ENCODE results near the gene MMRN1.

The MMRN1 gene

DNA sequence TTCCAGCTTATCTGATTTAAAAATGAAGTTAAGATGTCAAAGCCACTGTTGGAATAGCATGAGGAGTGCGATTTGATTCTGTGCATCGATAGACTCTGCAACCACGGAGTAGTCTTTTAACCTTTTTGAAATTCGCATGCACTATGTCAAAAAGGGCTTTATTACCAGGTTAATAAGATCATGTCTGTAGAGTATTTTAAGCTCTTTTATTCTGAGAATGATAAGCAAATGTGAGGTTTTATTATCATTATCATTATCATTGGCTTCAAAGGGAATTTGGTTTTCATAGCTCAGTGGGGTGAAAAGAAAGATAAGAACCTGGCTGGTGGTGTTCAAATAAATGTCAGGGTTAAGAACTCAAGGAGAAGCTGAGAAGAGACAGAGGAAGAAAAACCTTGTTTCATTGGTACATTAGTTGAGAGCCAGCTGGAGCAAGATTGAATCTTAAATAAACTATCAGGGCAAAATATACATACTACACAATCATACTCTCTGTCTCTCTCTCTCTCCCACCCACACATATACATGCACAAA lies 102.6 kb downstream of the MMRN1 start:
- no peak for DNase-seq (ENCODE audit: low read depth in 3 of 3, low spot score in 1 of 3)

GRCh38 chr4:89998469-89999011 lies 103.9 kb downstream of the MMRN1 start:
- no peak for DNase-seq (ENCODE audit: low read depth in 3 of 3, low spot score in 1 of 3)

GRCh38 chr4:90001023-90001422 lies 106.4 kb downstream of the MMRN1 start:
- no peak for DNase-seq (ENCODE audit: low read depth in 3 of 3, low spot score in 1 of 3)

DNA sequence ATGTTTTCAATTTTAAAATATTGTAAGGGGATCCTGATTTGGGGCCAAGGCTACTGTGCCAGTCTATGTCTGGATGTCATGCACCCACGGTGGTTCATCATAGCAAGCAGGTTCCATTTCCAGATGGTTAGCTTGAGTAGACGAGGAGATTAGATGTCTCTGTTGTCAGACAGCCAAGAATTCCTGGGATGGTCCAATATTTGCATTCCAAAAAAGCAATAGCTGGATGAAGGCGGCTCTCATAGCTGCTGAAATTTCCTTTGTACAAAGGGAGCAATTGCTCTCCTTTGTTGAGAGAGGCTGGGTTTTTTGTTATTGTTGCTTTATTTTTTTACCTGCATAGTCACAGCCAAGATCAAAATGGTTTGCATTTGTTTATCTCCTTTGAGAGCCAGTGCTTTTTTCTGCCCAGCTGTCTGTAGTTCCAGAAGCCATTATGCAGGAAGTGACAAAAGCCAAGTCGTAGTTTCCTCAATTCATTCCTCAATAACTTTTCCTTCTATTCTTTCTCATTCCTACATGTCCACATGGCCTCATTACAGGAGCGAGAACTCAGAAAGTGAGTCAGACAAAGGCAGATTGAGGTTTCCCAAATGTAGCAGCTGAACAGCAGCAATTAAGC lies 107.9 kb downstream of the MMRN1 start:
- no peak for DNase-seq (ENCODE audit: low read depth in 3 of 3, low spot score in 1 of 3)
